H1 (cell line): Measurements from ENCODE around the gene MBD3. TPM values are rescaled to one million over a fixed set of nuclear protein-coding genes. Genes with fewer than 3 reads are reported as not detected.

Experiments
- CTCF ChIA-PET: fragments of 300-600 bp; sonication (Branson Sonifier 250); formaldehyde crosslinking; loops from one replicate; lab custom pipeline; 2021; ENCODE audit not compliant: partially characterized antibody; lab: Charles Lee
- POLR2A ChIA-PET: fragments of 300-600 bp; sonication (Branson Sonifier 250); formaldehyde crosslinking; loops from one replicate; lab custom pipeline; 2021; ENCODE audit warnings: inconsistent platforms; ENCODE audit not compliant: partially characterized antibody; lab: Charles Lee
- DNase-seq, 2 experiments: peaks; one replicate each; pipeline versions ENCODE4 v3.0.0 to v3.0.0-alpha.2; 2010 to 2022; ENCODE audit warnings: low spot score in 2 of 2, low read depth in 1 of 2, mixed read lengths in 1 of 2
- FAIRE-seq: peaks from 2 replicates; lab custom pipeline; 2011; peaks lifted over from hg19 to GRCh38; lab: Jason Lieb, UNC
- H2AFZ ChIP-seq: 2 replicates; pipeline ENCODE4 v1.8.1; 2012; ENCODE audit warnings: low read length, inconsistent platforms
- H2AK5ac ChIP-seq: 2 replicates; pipeline ENCODE4 v1.6.1; 2013; ENCODE audit warnings: low read depth, low read length
- H2BK120ac ChIP-seq: replicated peaks from 2 replicates; pipeline ENCODE3; 2013; ENCODE audit warnings: low read depth, low read length, inconsistent platforms
- H2BK12ac ChIP-seq: 2 replicates; pipeline ENCODE4 v1.6.1; 2013; ENCODE audit warnings: low read depth, low read length
- H2BK15ac ChIP-seq: 2 replicates; pipeline ENCODE4 v1.6.1; 2013; ENCODE audit warnings: low read length
- H2BK20ac ChIP-seq: 2 replicates; pipeline ENCODE4 v1.6.1; 2013; ENCODE audit warnings: low read length
- H2BK5ac ChIP-seq: 2 replicates; pipeline ENCODE4 v1.6.1; 2013; ENCODE audit warnings: low read depth, low read length
- H3K14ac ChIP-seq: 2 replicates; pipeline ENCODE4 v1.6.1; 2013; ENCODE audit warnings: inconsistent platforms; ENCODE audit not compliant: insufficient read length
- H3K18ac ChIP-seq: 2 replicates; pipeline ENCODE4 v1.6.1; 2013; ENCODE audit warnings: low read length; ENCODE audit errors: extremely low read depth
- H3K23ac ChIP-seq: 2 replicates; pipeline ENCODE4 v1.6.1; 2013; ENCODE audit warnings: inconsistent platforms; ENCODE audit not compliant: insufficient read length
- H3K23me2 ChIP-seq: 2 replicates; pipeline ENCODE4 v1.6.1; 2013; ENCODE audit warnings: low read depth, low read length
- H3K27ac ChIP-seq: 2 replicates; pipeline ENCODE4 v1.6.1; 2011; ENCODE audit warnings: low read depth, low read length, inconsistent platforms
- H3K27me3 ChIP-seq, 4 experiments: replicated peaks in 1 of 4; 1 replicate in 1 of 4; 2 replicates in 3 of 4; pipeline versions ENCODE4 v1.6.1 to v1.8.1; 2011 to 2013; ENCODE audit warnings: low read length in 3 of 4, mild to moderate bottlenecking in 3 of 4, inconsistent platforms in 2 of 4, mixed read lengths in 2 of 4, moderate library complexity in 1 of 4; ENCODE audit not compliant: control insufficient read depth in 3 of 4, insufficient read depth in 3 of 4; ENCODE audit errors: extremely low read depth in 1 of 4
- H3K36me3 ChIP-seq, 4 experiments: 2 replicates each; pipeline versions ENCODE4 v1.6.1 to v1.8.1; 2011 to 2013; ENCODE audit warnings: mild to moderate bottlenecking in 4 of 4, low read length in 3 of 4, moderate library complexity in 2 of 4, control low read depth in 1 of 4, inconsistent platforms in 1 of 4; ENCODE audit not compliant: insufficient read depth in 4 of 4, control insufficient read depth in 2 of 4
- H3K4ac ChIP-seq: replicated peaks from 2 replicates; pipeline ENCODE3; 2013; ENCODE audit warnings: low read length, low read depth, mixed read lengths, inconsistent platforms; ENCODE audit not compliant: insufficient read length
- H3K4me1 ChIP-seq, 4 experiments: replicated peaks in 1 of 4; 1 replicate in 1 of 4; 2 replicates in 3 of 4; pipeline versions ENCODE4 v1.6.1 to v1.8.1; 2011 to 2013; ENCODE audit warnings: low read length in 3 of 4, inconsistent platforms in 2 of 4, mixed read lengths in 1 of 4; ENCODE audit not compliant: insufficient read depth in 4 of 4, control insufficient read depth in 3 of 4
- H3K4me2 ChIP-seq, 2 experiments: 2 replicates each; pipeline versions ENCODE4 v1.6.1 to v1.8.1; 2011 to 2013; ENCODE audit warnings: low read depth in 2 of 2, low read length in 2 of 2, control low read depth in 1 of 2, inconsistent platforms in 1 of 2, mild to moderate bottlenecking in 1 of 2; ENCODE audit not compliant: insufficient read depth in 1 of 2
- H3K4me3 ChIP-seq, 4 experiments: fragments of 200-600, 300-600 bp in 1 of 4; sonication (generic), shearing (Covaris generic), sonication (Bioruptor Twin) in 1 of 4; 2 replicates each; pipeline versions ENCODE4 v1.5.1 to v1.8.1; 2011 to 2016; ENCODE audit warnings: low read length in 4 of 4, low read depth in 3 of 4, control low read depth in 2 of 4, inconsistent platforms in 2 of 4, mild to moderate bottlenecking in 2 of 4, mixed read lengths in 1 of 4, moderate library complexity in 1 of 4; ENCODE audit not compliant: insufficient read depth in 2 of 4; ENCODE audit errors: extremely low read depth in 1 of 4
- H3K56ac ChIP-seq: replicated peaks from 2 replicates; pipeline ENCODE3; 2013; ENCODE audit warnings: low read depth, mild to moderate bottlenecking, mixed read lengths, low read length, inconsistent platforms; ENCODE audit not compliant: insufficient read length
- H3K79me1 ChIP-seq: 2 replicates; pipeline ENCODE4 v1.6.1; 2013; ENCODE audit warnings: low read depth, low read length, control low read depth
- H3K79me2 ChIP-seq, 2 experiments: 2 replicates each; pipeline versions ENCODE4 v1.6.1 to v1.8.1; 2012 to 2013; ENCODE audit warnings: low read length in 2 of 2, mild to moderate bottlenecking in 2 of 2, inconsistent platforms in 1 of 2; ENCODE audit not compliant: insufficient read depth in 2 of 2, control insufficient read depth in 1 of 2
- H3K9ac ChIP-seq, 4 experiments: replicated peaks in 1 of 4; 1 replicate in 1 of 4; 2 replicates in 3 of 4; pipeline versions ENCODE4 v1.6.1 to v1.8.1; 2011 to 2013; ENCODE audit warnings: low read depth in 3 of 4, low read length in 3 of 4, control low read depth in 2 of 4, mild to moderate bottlenecking in 2 of 4, moderate library complexity in 2 of 4, inconsistent platforms in 1 of 4; ENCODE audit errors: extremely low read depth in 1 of 4
- H3K9me3 ChIP-seq, 2 experiments: 2 replicates each; pipeline versions ENCODE4 v1.6.1 to v1.8.1; 2012 to 2013; ENCODE audit warnings: mild to moderate bottlenecking in 2 of 2, moderate library complexity in 2 of 2, control low read depth in 1 of 2, inconsistent platforms in 1 of 2, low read depth in 1 of 2, low read length in 1 of 2, mixed read lengths in 1 of 2; ENCODE audit not compliant: insufficient read depth in 2 of 2
- H4K20me1 ChIP-seq, 2 experiments: replicated peaks in 1 of 2; 2 replicates each; pipeline versions ENCODE3 to v1.8.1; 2011 to 2013; ENCODE audit warnings: inconsistent platforms in 2 of 2, low read length in 2 of 2, mild to moderate bottlenecking in 1 of 2; ENCODE audit not compliant: insufficient read depth in 2 of 2, control insufficient read depth in 1 of 2
- H4K5ac ChIP-seq: 2 replicates; pipeline ENCODE4 v1.6.1; 2013; ENCODE audit warnings: low read length, low read depth, mixed read lengths, inconsistent platforms; ENCODE audit not compliant: insufficient read length
- H4K8ac ChIP-seq: 2 replicates; pipeline ENCODE4 v1.8.0; 2013; ENCODE audit warnings: mild to moderate bottlenecking, moderate library complexity, low read length, inconsistent platforms; ENCODE audit not compliant: insufficient read depth; ENCODE audit errors: extremely low read depth
- H4K91ac ChIP-seq: replicated peaks from 2 replicates; pipeline ENCODE3; 2013; ENCODE audit warnings: low read length, mixed read lengths, inconsistent platforms; ENCODE audit not compliant: insufficient read length
- CTCF ChIP-seq, 3 experiments: IDR thresholded peaks; 1 replicate in 2 of 3; 2 replicates in 1 of 3; pipeline versions ENCODE4 v1.5.1 to v1.6.1; 2011; ENCODE audit warnings: low read length in 3 of 3, mild to moderate bottlenecking in 3 of 3, inconsistent platforms in 2 of 3, low read depth in 1 of 3, moderate library complexity in 1 of 3; ENCODE audit not compliant: insufficient read depth in 1 of 3; ENCODE audit errors: control extremely low read depth in 1 of 3
- PHF8 ChIP-seq: fragments of 200-600 bp; sonication (generic); conservative IDR thresholded peaks from 2 replicates; pipeline ENCODE4 v1.7.1; 2012; ENCODE audit warnings: low read depth, mild to moderate bottlenecking, inconsistent platforms, low read length, moderate library complexity
- RAD21 ChIP-seq, 2 experiments: IDR thresholded peaks in 1 of 2; conservative IDR thresholded peaks in 1 of 2; 2 replicates each; pipeline ENCODE4 v1.6.1; 2011; ENCODE audit warnings: low read depth in 2 of 2, low read length in 2 of 2, improper control_type of control experiment in 1 of 2, inconsistent platforms in 1 of 2, mild to moderate bottlenecking in 1 of 2, moderate library complexity in 1 of 2
- SIN3A ChIP-seq, 2 experiments: IDR thresholded peaks in 1 of 2; conservative IDR thresholded peaks in 1 of 2; 2 replicates each; pipeline ENCODE4 v1.6.1; 2011 to 2012; ENCODE audit warnings: low read length in 2 of 2, improper control_type of control experiment in 1 of 2, low read depth in 1 of 2, mild to moderate bottlenecking in 1 of 2
- SUZ12 ChIP-seq: fragments of 200-600 bp; sonication (generic); IDR thresholded peaks from 2 replicates; pipeline ENCODE4 v1.6.1; 2012; ENCODE audit warnings: mild to moderate bottlenecking, inconsistent platforms, low read length, moderate library complexity, mixed read lengths
- TBP ChIP-seq: IDR thresholded peaks from 2 replicates; pipeline ENCODE4 v1.6.1; 2011; ENCODE audit warnings: low read depth, low read length, improper control_type of control experiment
- WGBS, 2 experiments: shearing (Covaris generic) in 1 of 2; methylation state at CpG; one replicate each; pipeline versions ENCODE4 v1.1.6 to v1.1.7; 2013 to 2015; ENCODE audit warnings: low lambda C conversion rate in 2 of 2, mixed read lengths in 2 of 2, inconsistent platforms in 1 of 2, low coverage in 1 of 2, missing lambda C conversion rate in 1 of 2; ENCODE audit not compliant: insufficient replicate concordance in 2 of 2, insufficient coverage in 1 of 2, insufficient read length in 1 of 2; ENCODE audit errors: extremely low coverage in 1 of 2, missing lambda C conversion rate in 1 of 2; 5-methylcytosine and 5-hydroxymethylcytosine counted together
- polyA plus RNA-seq, 7 experiments: library from polyadenylated mRNA; depleted of rRNA in 3 of 7; stranded (reverse) in 5 of 7; unstranded in 2 of 7; fragments of >200 nt in 5 of 7; fragments of 200-250 nt in 2 of 7; gene quantifications; 1 replicate in 5 of 7; 2 replicates in 1 of 7; 4 replicates in 1 of 7; pipeline versions ENCODE4 v1.2.1 to v1.2.3, GENCODE V29; 2011 to 2013; ENCODE audit warnings: missing spikeins in 2 of 7, mixed read lengths in 2 of 7
- total RNA-seq: library from RNA; stranded (reverse); fragmentation: NEBNext Ultra II Directional; extraction: Animal tissue kit (Norgen Biotek cat#: 25700); gene quantifications from 2 replicates; pipeline ENCODE4 v1.2.1, GENCODE V29; 2021
- TF ChIP-seq, protein P1 (sequence below): IDR thresholded peaks from 2 replicates; pipeline ENCODE4 v1.6.1; 2011; ENCODE audit warnings: low read length, improper control_type of control experiment

MBD3 gene
- total and polyA plus RNA-seq, 2 of the 8 experiments (the other 6 are each of a cell fraction or from before 2014, with no cell fraction given), result 88.2 to 110 TPM

DNA sequence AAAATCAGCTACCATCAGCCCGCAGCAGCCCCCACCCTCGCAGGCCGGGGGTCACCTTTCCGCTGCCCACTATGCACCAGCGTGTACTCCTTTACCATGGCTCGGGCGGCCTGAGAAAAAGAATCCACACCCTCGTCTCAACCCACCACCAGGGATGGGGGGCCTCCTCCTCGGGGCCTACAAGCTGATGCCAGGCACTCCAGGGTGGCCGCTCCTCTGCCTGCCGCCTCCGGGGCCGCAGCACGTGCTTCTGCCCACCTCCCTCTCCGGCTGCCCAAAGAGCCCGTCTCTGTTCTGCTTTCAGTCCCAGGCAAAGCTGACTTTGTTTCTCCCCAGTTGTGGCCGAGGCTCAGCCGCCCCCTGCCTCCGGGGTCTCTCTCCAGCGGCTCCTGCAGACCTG is 13.4 kb downstream of the MBD3 start:
- DNase-seq (no peak), FAIRE-seq (no peak)
- Histone ChIP-seq H2AFZ (no peak overlapping the region), H3K9me3 (no peaks in the 10 kb centered on the region), H2BK5ac (no peak overlapping the region), H3K9ac (no peak overlapping the region), H3K36me3 (peaks cover 10 to 54% (median 43%) of the 10 kb centered on the region in 4 experiments; a peak in 7 of 8 replicates), H3K14ac (no peak overlapping the region), H2BK15ac (no peak overlapping the region), H4K5ac (no peak overlapping the region), H3K18ac (no peak overlapping the region), H3K23ac (no peak overlapping the region), H3K4me2 (no peak overlapping the region), H2BK20ac (no peak overlapping the region), H3K4me3 (no peak overlapping the region), H2BK120ac (no peak overlapping the region), H4K8ac (no peak overlapping the region), H3K56ac (no peak overlapping the region), H2AK5ac (no peak overlapping the region), H2BK12ac (no peak overlapping the region), H3K4me1 (no peaks in the 10 kb centered on the region), H4K91ac (no peak overlapping the region), H4K20me1 (peaks cover 0 to 18% of the 10 kb centered on the region in 2 experiments), H3K23me2 (no peaks in the 10 kb centered on the region), H3K79me2 (no peaks in the 10 kb centered on the region)
- ChIA-PET CTCF (interaction anchor here (4.5 kb wide), 1 partner anchor 10 kb away, joined by 25 read pairs; no protein-coding TSS in a partner anchor), POLR2A (interaction anchor here (1.1 to 8.8 kb wide), 5 partner anchors 8 to 25 kb away, joined by 3 to 148 read pairs (median 5); no protein-coding TSS in a partner anchor)
- TF ChIP-seq PHF8 (no peak), TBP (no peak), RAD21 (IDR thresholded peaks at IDR 0.05 in 1 of 2, conservative IDR thresholded peaks at IDR 0.05 in 1 of 2; ENCODE audit: low read depth in 2 of 2, low read length in 2 of 2) (no peak), SIN3A (conservative IDR thresholded peaks at IDR 0.05 in 1 of 2, IDR thresholded peaks at IDR 0.05 in 1 of 2; ENCODE audit: low read depth in 1 of 2, low read length in 2 of 2) (no peak), CTCF (IDR thresholded peaks at IDR 0.05; ENCODE audit: control extremely low read depth in 1 of 3, insufficient read depth in 1 of 3, low read depth in 1 of 3, low read length in 3 of 3) (no peak), SUZ12 (no peak)
- TF ChIP-seq, protein P1, sequence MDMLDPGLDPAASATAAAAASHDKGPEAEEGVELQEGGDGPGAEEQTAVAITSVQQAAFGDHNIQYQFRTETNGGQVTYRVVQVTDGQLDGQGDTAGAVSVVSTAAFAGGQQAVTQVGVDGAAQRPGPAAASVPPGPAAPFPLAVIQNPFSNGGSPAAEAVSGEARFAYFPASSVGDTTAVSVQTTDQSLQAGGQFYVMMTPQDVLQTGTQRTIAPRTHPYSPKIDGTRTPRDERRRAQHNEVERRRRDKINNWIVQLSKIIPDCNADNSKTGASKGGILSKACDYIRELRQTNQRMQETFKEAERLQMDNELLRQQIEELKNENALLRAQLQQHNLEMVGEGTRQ, result no peak
- TF ChIP-seq, all 59 proteins: peak for 0
- Histone ChIP-seq H3K27me3 (no peaks in the 10 kb centered on the region), H3K27ac (no peak overlapping the region), H3K4ac (no peak overlapping the region), H3K79me1 (0 out of 2 replicates have a peak, but pooled peaks cover 2% of the 10 kb centered on the region)
- WGBS, 2 experiments, result 94% methylated on average over 17 of the region's 20 CpGs; no CpG with 5 or more reads in 1 of the 2 experiments
